ENCODE data around the gene HPS1.

Gene HPS1

GRCh38 chr10:98446661-98447221 is at the start of gene HPS1:
Gene HPS1, minus strand, starts transcription at chr10:98446935. Its CDS starts 3,695 bp downstream, at chr10:98443240.
- DNase-seq (ENCODE audit: low read depth): peak; percentile 77

DNA sequence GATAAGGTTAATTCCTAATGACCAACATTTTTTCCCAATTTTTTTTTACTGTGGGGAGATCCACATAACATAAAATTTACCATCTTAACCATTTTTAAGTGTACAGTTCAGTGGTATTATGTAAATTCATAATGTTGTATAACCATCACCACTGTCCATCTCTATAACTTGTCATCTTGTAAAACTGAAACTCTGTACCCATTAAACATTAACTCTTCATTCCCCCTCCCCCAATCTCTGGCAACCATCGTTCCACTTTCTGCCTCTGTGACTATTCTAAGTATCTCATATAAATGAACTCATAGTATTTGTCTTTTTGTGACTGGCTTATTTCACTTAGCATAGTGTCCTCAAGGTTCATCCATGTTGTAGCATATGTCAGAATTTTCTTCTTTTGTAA is 46.0 kb upstream of the HPS1 start:
- no peak for DNase-seq (ENCODE audit: low read depth)

GRCh38 chr10:98489561-98490481 is 43.1 kb upstream of the HPS1 start:
- no peak for DNase-seq (ENCODE audit: low read depth)

GRCh38 chr10:98488669-98489430 is 42.1 kb upstream of the HPS1 start:
- no peak for DNase-seq (ENCODE audit: low read depth)

GRCh38 chr10:98487649-98488048 is 40.9 kb upstream of the HPS1 start:
- no peak for DNase-seq (ENCODE audit: low read depth)

DNA sequence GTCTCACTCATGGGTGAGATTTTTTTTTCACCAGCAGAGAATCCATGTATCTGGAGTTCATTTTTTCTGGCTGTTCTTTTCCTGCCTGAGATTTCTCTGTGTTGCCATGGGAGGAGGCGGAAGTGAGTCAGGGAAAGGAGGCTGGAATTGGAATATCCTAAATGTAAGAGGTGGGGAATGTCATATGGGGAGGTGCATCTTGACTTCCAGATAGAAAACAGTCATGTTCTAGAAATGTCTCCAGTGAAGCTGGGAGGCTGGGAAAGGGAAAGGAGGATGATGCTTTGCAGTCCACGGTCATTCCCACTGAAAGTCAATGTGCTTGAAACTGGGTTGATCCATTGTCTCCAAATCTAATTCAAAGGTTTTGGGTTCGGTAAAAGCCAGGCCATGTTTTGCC is 39.7 kb upstream of the HPS1 start:
- DNase-seq (ENCODE audit: low read depth): no peak

DNA sequence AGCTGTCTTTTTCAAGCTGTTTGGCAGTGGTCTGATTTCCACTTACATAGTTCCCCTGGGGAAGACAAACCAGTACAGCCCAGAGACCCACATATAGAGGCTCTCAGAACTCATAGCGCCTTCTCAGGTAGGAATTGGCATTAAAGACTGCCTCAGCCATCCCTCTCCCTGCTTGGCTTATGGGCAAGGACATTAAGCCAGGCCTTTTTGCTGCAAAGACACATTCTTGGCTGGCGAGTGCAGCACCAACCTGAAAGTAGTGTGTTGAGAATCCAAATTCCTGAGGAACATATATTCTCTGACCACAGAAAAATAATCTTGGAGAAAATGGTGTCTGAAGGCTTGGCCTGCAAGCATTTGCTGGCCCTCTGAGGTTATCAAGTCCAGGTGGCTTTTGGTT is 39.2 kb upstream of the HPS1 start:
- no peak for DNase-seq (ENCODE audit: low read depth)

DNA sequence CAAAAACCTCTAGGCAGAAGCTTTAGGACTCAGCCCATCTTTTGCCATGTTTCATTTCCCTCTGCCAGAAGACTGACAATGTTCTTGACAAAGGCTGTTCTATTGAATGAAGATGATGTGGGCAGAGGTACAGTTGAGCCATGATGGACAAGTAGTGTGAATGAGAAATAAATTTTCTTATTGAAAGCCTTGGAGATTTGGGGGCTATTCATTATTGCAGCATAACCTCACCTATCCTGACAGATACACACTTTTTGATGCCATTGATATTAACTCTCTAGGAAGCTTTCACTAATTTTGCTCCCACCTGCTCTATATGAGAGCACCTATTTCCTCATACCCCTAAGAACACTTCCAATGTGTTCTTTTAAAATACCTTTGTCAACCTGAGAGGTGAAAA is 36.9 kb upstream of the HPS1 start:
- DNase-seq (ENCODE audit: low read depth): no peak

DNA sequence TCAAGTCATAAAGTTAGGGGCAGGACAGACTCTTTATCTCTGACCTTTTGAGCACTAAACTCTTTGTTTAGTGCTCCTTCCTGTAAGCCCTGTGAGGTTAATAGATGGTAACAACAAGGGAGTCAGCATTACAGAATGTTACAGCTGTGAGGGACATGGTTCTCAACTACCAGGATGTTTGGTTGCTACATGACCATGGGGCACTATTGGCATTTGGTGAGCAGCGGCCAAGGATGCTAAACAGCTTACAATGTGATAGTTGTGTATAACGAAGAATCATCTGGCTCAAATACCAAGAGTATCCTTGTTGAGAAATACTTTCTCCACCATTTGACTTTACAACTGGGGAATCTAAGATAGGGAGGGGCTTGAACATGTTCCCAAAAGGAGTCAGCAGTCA is 35.4 kb upstream of the HPS1 start:
- no peak for DNase-seq (ENCODE audit: low read depth)

DNA sequence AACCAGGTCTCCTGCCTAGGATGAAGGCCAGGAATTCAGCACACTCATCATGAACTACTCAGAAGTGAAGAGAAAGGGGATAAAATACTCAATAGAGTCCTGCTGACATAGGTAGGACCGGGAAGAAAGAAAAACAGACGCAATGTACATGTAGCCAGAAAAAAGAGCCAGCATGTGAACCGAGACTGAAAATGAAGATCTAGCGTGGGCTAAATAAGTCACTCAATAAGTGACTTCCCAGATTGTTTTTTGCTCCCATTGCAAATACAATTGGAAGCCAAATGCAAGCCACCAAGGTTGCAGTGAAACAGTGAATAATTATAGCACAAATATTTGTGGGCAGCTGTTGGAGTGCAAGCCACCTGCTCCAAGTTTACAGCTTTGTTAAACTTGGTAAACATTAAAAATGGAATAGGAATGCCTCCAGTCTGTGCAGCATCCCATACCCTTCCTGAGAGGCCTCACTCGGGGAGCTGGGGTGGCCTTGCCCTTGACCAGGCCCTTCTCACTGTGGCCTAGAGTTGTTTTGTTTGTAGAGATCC is 34.7 kb upstream of the HPS1 start:
- no peak for DNase-seq (ENCODE audit: low read depth)

DNA sequence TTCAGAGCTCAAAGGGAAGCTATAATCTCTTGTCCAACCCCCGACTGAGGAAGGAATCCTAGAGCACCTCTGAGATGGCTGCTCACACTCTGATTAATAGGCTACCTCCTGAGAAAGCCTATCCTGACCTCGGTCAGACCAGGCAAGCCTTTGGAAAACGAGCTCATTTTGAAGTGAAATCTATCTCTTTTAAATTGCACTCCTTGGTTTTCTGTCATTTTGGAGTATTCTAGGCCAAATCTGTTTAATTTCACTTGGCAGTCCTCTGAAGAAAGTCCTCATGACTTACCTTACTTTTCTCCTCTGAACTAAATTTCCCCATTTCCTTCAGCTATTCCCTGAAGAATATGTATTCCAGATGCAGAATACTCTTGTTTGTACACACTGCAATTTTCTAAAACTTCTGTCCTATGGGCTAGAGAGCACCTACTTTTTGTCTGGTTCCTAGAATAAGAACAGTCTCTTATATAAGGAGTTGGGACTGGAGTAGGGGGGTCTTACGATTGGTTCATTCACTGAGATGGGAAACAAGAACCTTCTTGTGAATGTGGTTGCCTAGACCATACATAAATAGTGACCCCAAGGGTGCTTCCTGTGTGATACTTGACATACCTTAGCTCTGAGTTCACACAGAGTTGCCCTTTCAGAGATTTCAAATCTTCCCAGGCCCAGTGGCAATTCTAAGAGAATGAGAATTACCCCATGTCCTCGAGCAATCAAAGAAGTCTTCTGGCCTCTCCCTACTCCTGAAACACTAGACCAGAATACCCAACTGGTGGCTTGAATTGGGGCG is 31.9 kb upstream of the HPS1 start:
- no peak for DNase-seq (ENCODE audit: low read depth)

- no peak for DNase-seq (ENCODE audit: low read depth)
Observed at GRCh38 chr10:98477861-98478260, 31.1 kb upstream of the HPS1 start.

- DNase-seq (ENCODE audit: low read depth): no peak
Observed at GRCh38 chr10:98474628-98475027, 27.9 kb upstream of the HPS1 start.

DNA sequence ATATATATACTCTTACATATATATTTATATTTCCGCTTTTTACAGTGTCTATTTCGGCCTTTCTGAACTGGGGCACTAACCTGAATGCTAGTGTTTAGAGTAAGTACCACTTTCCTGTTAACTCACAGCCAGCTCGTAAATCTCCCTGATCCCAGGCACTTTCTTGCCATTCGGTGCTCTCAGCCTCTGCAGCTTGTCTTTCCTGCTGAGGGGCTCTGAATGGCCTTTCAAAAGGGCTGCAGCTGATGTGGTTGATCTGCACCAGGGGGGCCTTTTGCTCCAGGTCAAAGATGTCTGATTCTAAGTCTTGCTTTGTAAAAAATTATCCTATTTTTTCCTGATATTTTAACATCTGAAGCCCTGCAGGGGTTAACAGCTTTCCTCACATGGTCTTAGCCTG is 25.5 kb upstream of the HPS1 start:
- no peak for DNase-seq (ENCODE audit: low read depth)

DNA sequence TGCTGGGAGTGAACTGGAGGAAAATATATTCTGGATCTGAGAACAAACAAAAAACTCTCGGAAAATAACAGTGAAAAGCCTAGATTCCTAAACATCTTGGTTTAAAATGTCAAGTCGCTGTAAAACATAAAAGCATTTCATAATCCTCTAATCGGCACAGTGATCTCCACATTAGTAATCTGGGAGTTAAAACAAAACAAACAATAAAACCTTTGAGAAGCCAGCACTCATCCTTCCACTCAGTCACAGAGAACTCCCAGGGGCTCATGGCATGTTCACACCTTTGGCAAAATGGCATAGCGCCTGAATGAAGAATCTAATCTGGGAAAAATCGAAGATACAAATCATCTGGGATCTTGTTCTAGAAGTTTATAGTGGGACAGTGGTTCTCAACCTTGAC is 24.1 kb upstream of the HPS1 start:
- no peak for DNase-seq (ENCODE audit: low read depth)

DNA sequence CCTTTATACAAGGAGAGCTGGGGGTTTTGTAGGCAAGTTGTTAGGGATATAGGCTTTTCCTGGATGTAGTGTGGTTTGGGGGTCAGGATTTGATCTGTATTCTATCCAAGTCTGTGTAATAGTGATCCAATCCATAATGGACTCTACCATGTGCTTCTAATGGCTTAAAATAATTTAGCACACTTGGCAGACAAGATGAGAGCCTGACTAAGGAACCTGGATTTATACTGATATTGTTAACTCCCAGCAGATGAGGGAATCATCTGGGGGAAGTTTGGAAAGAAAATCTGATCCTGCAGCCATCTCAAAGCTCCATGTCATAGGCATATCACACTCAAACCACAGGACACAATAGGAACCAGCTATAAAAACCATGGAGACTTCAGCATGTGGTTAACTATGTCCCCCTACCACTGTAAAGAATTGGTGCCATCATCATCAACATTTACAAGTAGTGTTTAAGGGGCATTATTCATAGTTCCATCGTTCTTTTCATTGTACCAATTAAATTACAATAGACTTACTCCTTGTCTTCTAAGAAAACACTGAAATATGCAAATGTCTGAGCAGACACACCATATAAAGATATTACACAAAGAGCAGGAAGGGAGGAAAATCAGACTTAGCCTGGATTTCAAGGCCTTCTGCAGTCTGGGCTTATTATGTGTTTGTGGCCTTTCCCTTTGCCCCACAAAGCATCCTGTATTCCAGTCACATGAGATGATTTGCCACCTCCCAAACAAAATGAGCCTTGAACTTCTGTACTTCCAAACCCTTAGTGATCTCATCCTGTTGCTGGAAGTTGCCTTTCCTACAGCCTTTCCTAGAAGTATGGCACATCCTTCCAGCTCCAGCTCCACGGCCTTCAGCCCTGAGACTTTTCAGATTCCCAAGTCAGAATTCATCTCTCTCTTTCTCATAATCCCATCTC is 22.5 kb upstream of the HPS1 start:
- DNase-seq (ENCODE audit: low read depth): no peak

DNA sequence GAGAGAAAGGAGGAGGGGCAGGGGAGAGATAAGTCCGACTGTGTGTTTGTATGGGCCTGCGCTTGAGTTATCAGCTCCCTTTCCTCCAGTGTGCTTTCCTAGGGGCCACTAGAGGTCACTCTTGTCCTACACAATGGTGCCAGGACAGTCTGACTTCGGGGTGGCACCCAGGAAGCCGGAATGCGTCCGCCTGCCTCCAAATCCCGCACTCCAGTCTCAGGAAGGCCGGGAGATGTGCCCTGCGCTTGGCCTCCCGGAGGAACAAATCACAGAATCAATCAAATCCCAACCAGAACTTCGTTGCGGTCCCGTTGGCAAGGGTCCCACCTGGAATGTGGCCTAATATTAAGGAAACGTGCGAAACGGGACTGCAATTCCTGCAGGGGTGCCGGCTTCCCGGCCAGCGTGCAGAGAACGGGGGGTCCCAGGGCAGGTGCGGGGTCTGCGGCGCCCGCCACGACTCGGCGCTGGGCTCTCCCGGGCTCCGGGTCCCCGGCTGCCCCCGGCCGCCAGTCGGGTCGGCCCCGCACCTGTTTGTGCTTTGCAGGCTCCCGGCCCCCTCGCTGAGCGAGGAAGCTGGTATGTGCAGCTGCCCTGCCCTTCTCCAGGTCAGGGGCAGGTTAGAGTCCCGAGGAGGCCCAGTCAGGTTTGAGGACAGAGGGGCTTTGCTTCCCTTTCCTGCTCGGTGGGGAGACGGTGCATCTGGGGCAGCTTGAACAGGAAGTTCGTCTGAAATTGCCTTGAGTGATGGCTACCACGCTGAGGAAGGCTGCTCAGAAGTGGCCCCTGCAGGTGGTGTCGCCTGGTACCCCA is 21.0 kb upstream of the HPS1 start:
- DNase-seq (ENCODE audit: low read depth): peak; percentile 45

- DNase-seq (ENCODE audit: low read depth): no peak
Observed at GRCh38 chr10:98466861-98467505, 20.2 kb upstream of the HPS1 start.

GRCh38 chr10:98465866-98466265 is 19.1 kb upstream of the HPS1 start:
- no peak for DNase-seq (ENCODE audit: low read depth)
